WERI-Rb-1 (cell line): ENCODE measurements around the gene SPOCK1.
"Not testable (repeated sequence)": the region's sequence is repeated elsewhere in the genome, so short reads cannot be mapped to it uniquely, and the experiment has no call there.

Experiments
- DNase-seq: peaks from one replicate; pipeline ENCODE4 v3.0.0-alpha.2; 2020
- H3K27ac ChIP-seq: fragments of 250-450 bp; sonication (Bioruptor Pico); 2 replicates; pipeline ENCODE4 v1.5.1; 2020; ENCODE audit warnings: mild to moderate bottlenecking, moderate library complexity
- H3K27me3 ChIP-seq: fragments of 250-450 bp; sonication (Bioruptor Pico); 2 replicates; pipeline ENCODE4 v1.5.1; 2021; ENCODE audit warnings: mild to moderate bottlenecking, low read depth, moderate library complexity; ENCODE audit not compliant: insufficient read depth, severe bottlenecking
- H3K36me3 ChIP-seq: fragments of 250-450 bp; sonication (Bioruptor Pico); 2 replicates; pipeline ENCODE4 v1.5.1; 2020; ENCODE audit warnings: mild to moderate bottlenecking, moderate library complexity
- H3K4me3 ChIP-seq: 2 replicates; pipeline ENCODE4 v1.5.1; 2011; ENCODE audit warnings: low read depth, mild to moderate bottlenecking, control low read depth, low read length
- H3K9me3 ChIP-seq: fragments of 250-450 bp; sonication (Bioruptor Pico); 2 replicates; pipeline ENCODE4 v1.5.1; 2021; ENCODE audit warnings: mild to moderate bottlenecking, moderate library complexity; ENCODE audit not compliant: severe bottlenecking
- CTCF ChIP-seq: IDR thresholded peaks from 2 replicates; pipeline ENCODE4 v1.5.1; 2011; ENCODE audit warnings: low read depth, mild to moderate bottlenecking, control low read depth, inconsistent platforms, low read length

Gene SPOCK1

DNA sequence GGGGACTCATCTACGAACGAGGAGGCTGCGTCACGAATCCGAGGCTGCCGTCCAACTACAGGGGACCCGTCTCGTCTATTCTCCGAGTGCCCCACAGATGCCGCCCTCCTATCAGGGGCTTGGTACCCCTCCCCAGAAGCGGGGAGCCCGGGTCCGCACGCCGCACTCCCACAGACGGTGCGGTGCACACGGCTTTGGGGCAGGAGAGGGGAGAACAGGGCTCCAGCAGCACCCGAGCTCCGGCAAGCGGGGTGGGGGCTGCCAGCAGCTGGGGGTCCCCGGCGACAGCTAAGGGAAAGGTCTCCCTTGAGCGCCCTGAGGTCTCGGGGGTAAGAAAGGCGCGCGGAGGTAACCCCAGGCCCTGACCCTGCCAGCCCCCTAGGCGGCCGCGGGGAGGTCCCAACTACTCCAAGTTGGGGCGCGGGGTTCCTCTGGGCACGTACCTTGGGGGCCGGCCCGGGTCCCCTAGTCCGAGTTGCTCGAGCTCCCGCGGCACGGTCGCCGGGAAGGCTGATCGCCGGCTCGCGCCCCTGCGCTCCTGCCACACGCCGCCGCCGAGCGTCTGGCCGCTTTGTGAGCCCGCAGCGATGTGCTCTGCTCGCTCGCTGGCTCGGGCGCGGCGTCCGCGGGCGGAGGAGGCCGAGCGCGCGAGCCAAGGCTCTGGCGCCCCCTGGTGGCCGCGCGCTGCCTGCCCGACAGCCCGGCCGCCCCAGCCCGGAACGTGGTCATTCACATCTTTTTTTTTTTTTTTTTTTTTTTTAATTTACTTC, at the start of gene SPOCK1:
SPOCK1 (minus strand) TSS at position 591 of the 770 bp plus-strand sequence.
- peak; percentile 64 for TF ChIP-seq CTCF
- Histone ChIP-seq H3K36me3 (no peaks in the 10 kb centered on the region), H3K9me3 (no peaks in the 10 kb centered on the region), H3K27ac (no peak within 1 kb of the TSS), H3K27me3 (peaks cover 24% of the 10 kb centered on the region), H3K4me3 (peak within 1 kb of the TSS; percentile 51)
- peak; percentile 68 for DNase-seq

- H3K9me3 ChIP-seq = no peaks in the 10 kb centered on the region
- H3K27me3 ChIP-seq = peaks cover 6% of the 10 kb centered on the region
- H3K36me3 ChIP-seq = no peaks in the 10 kb centered on the region
- no peak overlapping the region for H3K27ac ChIP-seq
- no peak for DNase-seq
- no peak overlapping the region for H3K4me3 ChIP-seq
- no peak for TF ChIP-seq CTCF
Observed at GRCh38 chr5:137545956-137546355, 46.8 kb upstream of the SPOCK1 start.

- not testable (repeated sequence) for H3K9me3 ChIP-seq, H3K4me3 ChIP-seq, DNase-seq, H3K27ac ChIP-seq, H3K27me3 ChIP-seq, H3K36me3 ChIP-seq
Observed at GRCh38 chr5:137535449-137535848, 36.3 kb upstream of the SPOCK1 start.

DNA sequence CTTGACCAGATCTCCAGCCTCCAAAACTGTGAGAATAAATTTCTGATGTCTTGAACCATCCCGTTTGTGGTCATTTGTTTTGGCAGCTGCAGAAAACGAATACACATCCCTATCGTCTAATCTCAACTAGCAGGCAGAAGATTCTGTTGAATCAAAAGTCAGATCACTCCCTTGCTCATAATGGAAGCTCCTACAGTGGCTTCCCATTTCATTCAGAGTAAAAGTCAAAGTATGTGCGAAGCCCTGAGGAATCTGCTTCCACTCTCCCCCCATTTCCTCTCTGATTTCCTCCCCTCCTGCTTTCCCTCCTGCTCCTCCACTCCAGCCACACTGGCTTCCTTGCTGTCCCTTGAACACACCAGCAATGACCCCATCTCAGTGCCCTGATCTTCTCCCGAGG, 34.8 kb upstream of the SPOCK1 start:
- no peak overlapping the region for H3K27ac ChIP-seq
- no peak for DNase-seq
- no peaks in the 10 kb centered on the region for H3K27me3 ChIP-seq
- TF ChIP-seq CTCF = no peak
- no peak overlapping the region for H3K4me3 ChIP-seq
- peaks cover 5% of the 10 kb centered on the region for H3K9me3 ChIP-seq
- H3K36me3 ChIP-seq = no peaks in the 10 kb centered on the region

GRCh38 chr5:137531266-137531665, 32.1 kb upstream of the SPOCK1 start:
- no peak for TF ChIP-seq CTCF
- Histone ChIP-seq H3K36me3 (no peaks in the 10 kb centered on the region), H3K9me3 (peaks cover 5% of the 10 kb centered on the region), H3K27me3 (no peaks in the 10 kb centered on the region), H3K27ac (no peak overlapping the region), H3K4me3 (no peak overlapping the region)
- no peak for DNase-seq

DNA sequence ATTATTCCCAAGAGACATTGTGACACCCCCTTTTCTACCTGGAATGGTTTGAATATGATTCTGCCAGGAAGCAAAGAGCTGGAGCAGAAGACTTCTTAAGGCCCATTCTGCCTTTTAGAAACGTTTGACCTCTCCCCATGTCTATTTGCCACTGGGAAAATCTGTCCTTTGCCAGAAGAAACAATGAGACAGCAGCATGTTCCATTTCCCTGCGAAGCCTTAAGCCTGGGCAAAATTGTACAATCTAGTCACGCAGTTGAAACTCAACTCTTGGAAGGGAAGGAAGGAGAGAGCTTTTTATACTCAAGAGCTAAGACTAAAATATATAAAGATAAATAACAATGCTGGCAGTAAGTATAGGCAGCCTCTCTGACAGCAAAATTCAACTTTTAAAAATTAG, 22.1 kb upstream of the SPOCK1 start:
- Histone ChIP-seq H3K4me3 (no peak overlapping the region), H3K36me3 (no peaks in the 10 kb centered on the region), H3K27me3 (no peaks in the 10 kb centered on the region), H3K27ac (no peak overlapping the region), H3K9me3 (no peaks in the 10 kb centered on the region)
- no peak for DNase-seq
- TF ChIP-seq CTCF = no peak
